SU-DHL-6 (cell line): ENCODE measurements around the gene UNC5C.

ENCODE experiments used
- H2AFZ ChIP-seq: fragments of 200-600 bp; sonication (generic); 2 replicates; pipeline ENCODE4 v1.6.1; 2014; ENCODE audit warnings: low read depth, mild to moderate bottlenecking, moderate library complexity, mixed read lengths, antibody characterized with exemption, low read length; ENCODE audit not compliant: severe bottlenecking
- H3F3A ChIP-seq: fragments of 200-600 bp; shearing (Covaris generic); 2 replicates; pipeline ENCODE4 v1.6.0; 2016; ENCODE audit warnings: antibody characterized with exemption, mild to moderate bottlenecking; ENCODE audit not compliant: insufficient read depth
- H3K27ac ChIP-seq: fragments of 200-600 bp; sonication (generic); 2 replicates; pipeline ENCODE4 v1.5.1; 2016; ENCODE audit warnings: low read depth, mild to moderate bottlenecking, low read length, moderate library complexity, mixed read lengths
- H3K27me3 ChIP-seq: fragments of 200-600 bp; sonication (generic), shearing (Covaris generic); 2 replicates; pipeline ENCODE4 v1.6.0; 2014; ENCODE audit warnings: mild to moderate bottlenecking, low read length
- H3K36me3 ChIP-seq: fragments of 200-600 bp; sonication (generic); 2 replicates; pipeline ENCODE4 v1.6.1; 2014; ENCODE audit warnings: mild to moderate bottlenecking, low read length, mixed read lengths
- H3K4me2 ChIP-seq: fragments of 300-600, 200-600 bp; shearing (Covaris generic), sonication (generic); 2 replicates; pipeline ENCODE4 v1.6.0; 2014; ENCODE audit warnings: low read length, low read depth, mild to moderate bottlenecking; ENCODE audit not compliant: poor library complexity, severe bottlenecking
- H3K4me3 ChIP-seq: fragments of 200-600 bp; sonication (generic); 2 replicates; pipeline ENCODE4 v1.5.1; 2014; ENCODE audit warnings: antibody characterized with exemption, low read length, mild to moderate bottlenecking, mixed read lengths; ENCODE audit not compliant: insufficient read depth, poor library complexity, severe bottlenecking
- H3K79me2 ChIP-seq: fragments of 200-600 bp; sonication (generic); 2 replicates; pipeline ENCODE4 v1.6.1; 2014; ENCODE audit warnings: mild to moderate bottlenecking, low read length, moderate library complexity; ENCODE audit not compliant: insufficient read depth
- H3K9ac ChIP-seq: fragments of 200-600 bp; sonication (generic); 2 replicates; pipeline ENCODE4 v1.7.0; 2014; ENCODE audit warnings: mild to moderate bottlenecking, low read length
- H3K9me2 ChIP-seq: fragments of 200-600 bp; sonication (generic); replicated peaks from 2 replicates; pipeline ENCODE4 v1.6.1; 2014; ENCODE audit warnings: low read length; ENCODE audit not compliant: insufficient read depth
- H3K9me3 ChIP-seq: fragments of 200-600 bp; sonication (generic); 2 replicates; pipeline ENCODE4 v1.6.1; 2014; ENCODE audit warnings: low read length, mixed read lengths; ENCODE audit not compliant: insufficient read depth
- H4K20me1 ChIP-seq: fragments of 200-600 bp; sonication (generic); 2 replicates; pipeline ENCODE4 v1.6.1; 2014; ENCODE audit warnings: low read depth, mild to moderate bottlenecking, antibody characterized with exemption, low read length, moderate library complexity, mixed read lengths
- CTCF ChIP-seq: fragments of 200-600 bp; sonication (generic); IDR thresholded peaks from one replicate; pipeline ENCODE4 v1.5.1; 2017; ENCODE audit warnings: antibody characterized with exemption, mild to moderate bottlenecking, low read length, moderate library complexity; ENCODE audit not compliant: insufficient read depth, poor library complexity, severe bottlenecking
- EZH2phosphoT487 ChIP-seq: fragments of 200-600 bp; sonication (generic), shearing (Covaris generic); conservative IDR thresholded peaks from 2 replicates; pipeline ENCODE4 v1.6.1; 2018; ENCODE audit warnings: mild to moderate bottlenecking, antibody characterized with exemption, low read length, moderate library complexity, mixed read lengths

The UNC5C gene

GRCh38 chr4:95249426-95250021 lies 299.2 kb downstream of the UNC5C start:
- Histone ChIP-seq H3K27ac (no peak overlapping the region), H2AFZ (no peak overlapping the region), H3K79me2 (no peaks in the 10 kb centered on the region), H4K20me1 (no peaks in the 10 kb centered on the region), H3F3A (no peaks in the 10 kb centered on the region), H3K4me3 (no peak overlapping the region), H3K4me2 (no peak overlapping the region), H3K9ac (no peak overlapping the region), H3K27me3 (no peaks in the 10 kb centered on the region), H3K9me3 (no peaks in the 10 kb centered on the region), H3K9me2 (no peaks in the 10 kb centered on the region), H3K36me3 (no peaks in the 10 kb centered on the region)
- TF ChIP-seq EZH2phosphoT487 = no peak
- TF ChIP-seq CTCF = no peak

GRCh38 chr4:95248720-95249425 lies 299.9 kb downstream of the UNC5C start:
- Histone ChIP-seq H3K4me3 (no peak overlapping the region), H3K36me3 (no peaks in the 10 kb centered on the region), H3K27me3 (no peaks in the 10 kb centered on the region), H2AFZ (no peak overlapping the region), H3K27ac (no peak overlapping the region), H3K9ac (no peak overlapping the region), H3K4me2 (no peak overlapping the region), H3K9me2 (no peaks in the 10 kb centered on the region), H3F3A (no peaks in the 10 kb centered on the region), H4K20me1 (no peaks in the 10 kb centered on the region), H3K9me3 (no peaks in the 10 kb centered on the region), H3K79me2 (no peaks in the 10 kb centered on the region)
- TF ChIP-seq CTCF (no peak), EZH2phosphoT487 (no peak)

- Histone ChIP-seq H3F3A (no peaks in the 10 kb centered on the region), H4K20me1 (no peaks in the 10 kb centered on the region), H3K27me3 (no peaks in the 10 kb centered on the region), H3K4me3 (no peak overlapping the region), H3K9ac (no peak overlapping the region), H3K79me2 (no peaks in the 10 kb centered on the region), H3K4me2 (no peak overlapping the region), H3K9me2 (no peaks in the 10 kb centered on the region), H3K36me3 (no peaks in the 10 kb centered on the region), H3K9me3 (no peaks in the 10 kb centered on the region), H2AFZ (no peak overlapping the region), H3K27ac (no peak overlapping the region)
- TF ChIP-seq EZH2phosphoT487 = no peak
- TF ChIP-seq CTCF = no peak
Measured at GRCh38 chr4:95243892-95244291, 304.9 kb downstream of the UNC5C start.
